Heart right ventricle (tissue), 16 donors: ENCODE measurements around the gene PPM1G. TPM values are rescaled to one million over a fixed set of nuclear protein-coding genes. Genes with fewer than 3 reads are reported as not detected.

Source experiments
- ATAC-seq, 8 donors: fragments of 200-7000 bp; cut with Tn5 transposase; one replicate each; pipeline ENCODE4 v1.9.1; 2020; ENCODE audit warnings: mild to moderate bottlenecking in 8 of 8, moderate library complexity in 8 of 8, moderate number of reproducible peaks in 1 of 8
- DNase-seq, 2 donors: peaks; one replicate each; pipeline ENCODE4 v3.0.0-alpha.2; 2020
- H3K27ac ChIP-seq, 10 donors: fragments of 200-600 bp; sonication (generic) in 2 of 10; one replicate each; pipeline versions ENCODE4 v1.5.0 to v1.8.0; 2020 to 2022; ENCODE audit warnings: mild to moderate bottlenecking in 3 of 10
- H3K27me3 ChIP-seq, 7 donors: fragments of 200-600 bp; one replicate each; pipeline ENCODE4 v1.8.0; 2021 to 2022; ENCODE audit warnings: mild to moderate bottlenecking in 2 of 7
- H3K36me3 ChIP-seq, 9 donors: fragments of 200-600 bp; sonication (generic) in 1 of 9; one replicate each; pipeline versions ENCODE4 v1.5.0 to v1.8.0; 2020 to 2022; ENCODE audit warnings: mild to moderate bottlenecking in 2 of 9
- H3K4me1 ChIP-seq, 9 donors: fragments of 200-600 bp; sonication (generic) in 1 of 9; one replicate each; pipeline versions ENCODE4 v1.5.0 to v1.8.0; 2020 to 2022; ENCODE audit warnings: mild to moderate bottlenecking in 4 of 9
- H3K4me3 ChIP-seq, 10 donors: fragments of 200-600 bp; sonication (generic) in 2 of 10; one replicate each; pipeline versions ENCODE4 v1.5.0 to v1.8.0; 2020 to 2022; ENCODE audit warnings: mild to moderate bottlenecking in 7 of 10, moderate library complexity in 2 of 10
- H3K9me3 ChIP-seq, 11 donors: fragments of 200-600 bp in 10 of 11; sonication (generic) in 2 of 11; one replicate each; pipeline versions ENCODE4 v1.5.0 to v1.8.0; 2013 to 2022; ENCODE audit warnings: mild to moderate bottlenecking in 2 of 11, control low read depth in 1 of 11, moderate library complexity in 1 of 11
- WGBS, 2 donors: extraction: QIAGEN DNeasy Blood & Tissue Kit; methylation state at CpG; one replicate each; pipeline ENCODE4 v1.1.7; 2013; ENCODE audit warnings: inconsistent platforms in 1 of 2; 5-methylcytosine and 5-hydroxymethylcytosine counted together
- intact Hi-C, 10 donors: fragments of 100-400 bp; cut with DNase I; formaldehyde crosslinking; loops; one replicate each; pipeline versions ENCODE4 v1.11.1 to v1.14.2; 2022
- polyA plus RNA-seq, 2 donors: library from polyadenylated mRNA; stranded (reverse); fragments of 200-250 nt; gene quantifications; one replicate each; pipeline ENCODE4 v1.2.3, GENCODE V29; 2013
- total RNA-seq, 10 donors: library from RNA; stranded (reverse); fragmentation: NEBNext Ultra II Directional in 3 of 10; extraction: Animal tissue kit (Norgen Biotek cat#: 25700) in 3 of 10; gene quantifications; one replicate each; pipeline versions ENCODE4 v1.2.1 to v1.2.4, GENCODE V29; 2021 to 2023
- TF ChIP-seq, protein P1 (sequence below), 9 donors: fragments of 200-600 bp; sonication (generic) in 2 of 9; IDR thresholded peaks; one replicate each; pipeline versions ENCODE4 v1.5.0 to v1.8.0; 2021 to 2022; ENCODE audit warnings: antibody characterized with exemption in 9 of 9, mild to moderate bottlenecking in 5 of 9, moderate library complexity in 1 of 9
- donor health status: Arrhythmogenic right ventricular cardiomyopathy.
- donor health status: ischemic (EF 13 %, LVEDD 7.1; RV severe dilation, severe dysfunction).
- donor health status: healthy with polysubstance abuse.
- donor health status: DM: no; HTN: yes; CAD: no.
- donor health status: DM: no; HTN: no; CAD: no.
- donor health status: ischemic (EF 25% LVEDD 6.9; RV normal size, moderate dysfunction).
- donor health status: ischemic (EF 25% LVEDD 5.7; RV mildly dilated, moderate dysfunction).
- donor health status: healthy.
- donor health status: DM: yes; HTN: yes; CAD: no.
- donor health status: Ischemic cardiomyopathy.
- donor health status: ischemic (EF 35%, LVEDD 5.7; RV mildly dilated, moderate dysfunction).
- donor health status: nonischemic (EF 11% LVEDD 7.7; RV severe dilation, severe dysfunction).
- donor health status: DM: yes; HTN: yes; CAD: no.
- donor health status: PGD.
- donor health status: ischemic (EF 29% LVEDD 5.4; RV normal size, mild dysfunction).
- donor health status: nonischemic (EF 23%, LVEDD 6.1; RV moderate dilation, normal function).

Gene PPM1G
- total and polyA plus RNA-seq, 12 donors = 28.4 to 72.6 (median 33.8) TPM

DNA sequence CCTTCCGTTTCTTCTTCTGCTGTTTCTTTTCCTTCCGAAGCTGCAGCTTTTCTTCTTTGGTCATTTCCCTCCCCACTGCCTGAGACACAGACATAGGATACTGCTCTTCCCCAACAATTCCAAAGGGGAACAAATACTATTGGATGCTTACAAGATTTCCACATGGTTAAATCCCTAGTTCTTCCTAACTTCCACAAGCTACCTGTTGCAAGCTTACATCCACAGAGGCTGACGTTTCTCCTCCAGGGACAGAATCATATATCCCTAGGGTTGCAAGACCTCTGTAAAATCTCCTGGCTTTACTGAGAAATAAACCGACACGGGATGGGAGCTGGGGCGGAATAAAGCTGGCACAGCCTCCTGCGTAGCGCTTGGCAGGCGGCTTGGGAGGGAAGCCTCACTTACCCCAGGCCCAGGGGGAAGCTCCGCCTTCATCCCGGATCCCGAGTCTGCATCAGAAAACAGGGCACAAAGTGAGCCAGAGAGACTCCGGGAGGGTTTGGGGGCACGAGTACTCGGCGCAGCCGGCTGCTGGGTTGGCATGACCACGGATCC, 39.8 kb downstream of the PPM1G start:
- Histone ChIP-seq H3K4me3 (peak overlapping the region; percentile 54 to 99 (median 88)), H3K9me3 (no peaks in the 10 kb centered on the region), H3K4me1 (peaks cover 7 to 39% (median 32%) of the 10 kb centered on the region in 9 donors), H3K27ac (peak overlapping the region; percentile 77 to 96 (median 92)), H3K36me3 (peaks cover 0 to 70% (median 55%) of the 10 kb centered on the region in 9 donors), H3K27me3 (no peaks in the 10 kb centered on the region)
- intact Hi-C loops = loop anchor here in 3 of 10 donors (2.0 to 10.0 kb wide), 5 partner anchors 13 to 595 kb away; partner anchors contain the start of genes GTF3C2 (in 2 of the 3), MPV17 (in 2 of the 3), ATRAID (in 1 of the 3) and CAD (in 1 of the 3)
- TF ChIP-seq, protein P1, sequence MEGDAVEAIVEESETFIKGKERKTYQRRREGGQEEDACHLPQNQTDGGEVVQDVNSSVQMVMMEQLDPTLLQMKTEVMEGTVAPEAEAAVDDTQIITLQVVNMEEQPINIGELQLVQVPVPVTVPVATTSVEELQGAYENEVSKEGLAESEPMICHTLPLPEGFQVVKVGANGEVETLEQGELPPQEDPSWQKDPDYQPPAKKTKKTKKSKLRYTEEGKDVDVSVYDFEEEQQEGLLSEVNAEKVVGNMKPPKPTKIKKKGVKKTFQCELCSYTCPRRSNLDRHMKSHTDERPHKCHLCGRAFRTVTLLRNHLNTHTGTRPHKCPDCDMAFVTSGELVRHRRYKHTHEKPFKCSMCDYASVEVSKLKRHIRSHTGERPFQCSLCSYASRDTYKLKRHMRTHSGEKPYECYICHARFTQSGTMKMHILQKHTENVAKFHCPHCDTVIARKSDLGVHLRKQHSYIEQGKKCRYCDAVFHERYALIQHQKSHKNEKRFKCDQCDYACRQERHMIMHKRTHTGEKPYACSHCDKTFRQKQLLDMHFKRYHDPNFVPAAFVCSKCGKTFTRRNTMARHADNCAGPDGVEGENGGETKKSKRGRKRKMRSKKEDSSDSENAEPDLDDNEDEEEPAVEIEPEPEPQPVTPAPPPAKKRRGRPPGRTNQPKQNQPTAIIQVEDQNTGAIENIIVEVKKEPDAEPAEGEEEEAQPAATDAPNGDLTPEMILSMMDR (IDR thresholded peaks at IDR 0.05) = no peak
- peak; percentile 16 to 68 (median 36) for ATAC-seq
- peak in 1 of 2 donors; percentile 52 for DNase-seq
- 2 to 3% methylated on average over 18 of the region's 18 CpGs for WGBS, 2 donors

DNA sequence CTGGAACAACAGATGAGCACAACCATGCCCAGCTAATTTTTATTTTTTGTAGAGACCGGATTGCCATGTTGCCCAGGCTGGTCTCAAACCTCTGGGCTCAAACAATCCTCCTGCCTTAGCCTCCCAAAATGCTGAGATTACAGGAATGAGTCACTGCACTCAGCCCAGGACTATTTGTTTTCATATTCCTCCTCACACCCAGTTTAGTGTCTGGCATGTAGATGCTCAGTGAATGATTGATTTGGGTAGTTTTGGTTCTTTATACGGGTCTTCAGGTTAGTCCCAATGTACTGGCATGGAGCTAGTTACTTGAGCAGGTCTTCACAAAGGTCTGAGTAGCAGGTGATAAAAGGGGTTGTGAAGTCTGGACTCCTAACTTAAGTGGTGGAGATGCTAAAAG, 45.5 kb downstream of the PPM1G start:
- no peak for DNase-seq
- Histone ChIP-seq H3K27me3 (no peaks in the 10 kb centered on the region), H3K4me1 (peaks cover under 1 to 7% (median 4%) of the 10 kb centered on the region in 9 donors), H3K9me3 (no peaks in the 10 kb centered on the region), H3K4me3 (no peak overlapping the region), H3K36me3 (peaks cover 0 to 64% (median 46%) of the 10 kb centered on the region in 9 donors), H3K27ac (no peak overlapping the region)
- TF ChIP-seq, protein P1 (IDR thresholded peaks at IDR 0.05) = no peak
- ATAC-seq = no peak
- WGBS, 2 donors = 85 to 94% methylated on average over 2 of the region's 2 CpGs
- intact Hi-C loops = loop anchor here in 1 of 10 donors (10.0 kb wide), 1 partner anchor 149 kb away; the partner anchor contains the start of genes ATRAID, CAD and SLC5A6

DNA sequence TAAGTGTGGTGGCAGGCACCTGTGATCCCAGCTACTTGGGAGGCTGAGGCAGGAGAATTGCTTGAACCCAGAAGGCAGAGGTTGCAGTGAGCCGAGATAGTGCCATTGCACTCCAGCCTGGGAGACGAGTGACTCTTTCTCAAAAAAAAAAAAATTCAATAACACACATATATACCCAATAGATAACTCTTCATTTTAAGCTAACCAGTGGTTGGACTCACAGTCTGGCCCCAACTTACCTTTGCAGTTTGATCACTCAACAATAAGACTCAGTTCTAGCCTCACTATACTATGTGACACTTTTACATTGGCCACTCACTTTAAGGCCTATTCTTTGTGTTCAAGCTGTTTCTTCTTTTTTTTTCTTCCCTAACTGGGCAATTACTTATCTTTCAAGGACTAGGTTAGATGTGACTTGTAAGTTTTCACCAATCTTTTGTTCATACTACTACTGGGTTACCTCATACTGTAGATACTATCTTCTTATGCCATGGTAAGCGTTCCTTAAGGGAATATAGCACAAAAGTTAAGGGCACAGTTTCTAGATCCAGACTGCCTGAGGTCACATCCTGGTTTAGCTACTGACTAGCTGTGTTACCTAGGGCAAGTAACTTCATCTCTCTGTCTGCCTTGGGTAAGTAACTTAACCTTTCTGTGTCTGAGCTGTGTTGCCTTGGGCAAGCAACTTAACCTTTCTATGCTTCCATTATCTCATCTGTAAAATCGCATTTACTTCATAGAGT, 46.5 kb downstream of the PPM1G start:
- WGBS, 2 donors = 90 to 95% methylated on average over 4 of the region's 4 CpGs
- no peak for DNase-seq
- Histone ChIP-seq H3K4me1 (peaks cover 0 to 7% (median 6%) of the 10 kb centered on the region in 9 donors), H3K27ac (no peak overlapping the region), H3K36me3 (peaks cover 0 to 53% (median 38%) of the 10 kb centered on the region in 9 donors), H3K4me3 (no peak overlapping the region), H3K27me3 (no peaks in the 10 kb centered on the region), H3K9me3 (no peaks in the 10 kb centered on the region)
- TF ChIP-seq, protein P1 (IDR thresholded peaks at IDR 0.05) = no peak
- ATAC-seq = no peak
- intact Hi-C loops = loop anchor here in 1 of 10 donors (10.0 kb wide), 1 partner anchor 148 kb away; the partner anchor contains the start of genes ATRAID, CAD and SLC5A6
